B cell (primary cell): ENCODE data around the gene NGLY1. TPM values are rescaled to one million over a fixed set of nuclear protein-coding genes. Genes with fewer than 3 reads are reported as not detected.

Experiments
- ATAC-seq: fragments of 200-7000 bp; cut with Tn5 transposase; one replicate; pipeline ENCODE4 v1.10.0; 2021; ENCODE audit warnings: low read depth, mild to moderate bottlenecking, moderate number of reproducible peaks, moderate library complexity
- CTCF ChIA-PET: fragments of 350-600 bp; sonication (Branson Sonifier 250); formaldehyde crosslinking; loops from one replicate; lab custom pipeline; 2021; ENCODE audit warnings: antibody characterized with exemption, inconsistent platforms; lab: Charles Lee
- POLR2A ChIA-PET: fragments of 350-600 bp; sonication (Branson Sonifier 250); formaldehyde crosslinking; loops from one replicate; lab custom pipeline; 2021; ENCODE audit warnings: antibody characterized with exemption; lab: Charles Lee
- DNase-seq: peaks from one replicate; pipeline ENCODE4 v3.0.0; 2013
- H2AFZ ChIP-seq: 2 replicates; pipeline ENCODE4 v1.6.1; 2012; ENCODE audit warnings: mild to moderate bottlenecking, low read depth, low read length; ENCODE audit not compliant: insufficient read depth, poor library complexity, severe bottlenecking
- H3K27ac ChIP-seq, 2 donors: 1 replicate in 1 of 2; 2 replicates in 1 of 2; pipeline ENCODE4 v1.5.1; 2012 to 2013; ENCODE audit warnings: low read length in 2 of 2, mild to moderate bottlenecking in 2 of 2, moderate library complexity in 1 of 2
- H3K27me3 ChIP-seq, 4 experiments: fragments of 200-600 bp in 1 of 4; sonication (generic) in 1 of 4; replicated peaks in 1 of 4; 1 replicate in 2 of 4; 2 replicates in 2 of 4; pipeline versions ENCODE4 v1.6.1 to v1.7.0; 2013 to 2016; ENCODE audit warnings: low read length in 3 of 4, mild to moderate bottlenecking in 2 of 4, mixed read lengths in 1 of 4, moderate library complexity in 1 of 4; ENCODE audit not compliant: insufficient read depth in 4 of 4, control insufficient read depth in 3 of 4; ENCODE audit errors: control extremely low read depth in 1 of 4
- H3K36me3 ChIP-seq, 2 experiments: replicated peaks in 1 of 2; 1 replicate in 1 of 2; 2 replicates in 1 of 2; pipeline versions ENCODE4 v1.6.1 to v1.7.1; 2013; ENCODE audit warnings: low read length in 1 of 2; ENCODE audit not compliant: insufficient read depth in 2 of 2, control insufficient read depth in 1 of 2; ENCODE audit errors: control extremely low read depth in 1 of 2, extremely low read depth in 1 of 2
- H3K4me1 ChIP-seq, 2 donors: fragments of 200-600 bp in 1 of 2; sonication (generic) in 1 of 2; 1 replicate in 1 of 2; 2 replicates in 1 of 2; pipeline versions ENCODE4 v1.5.1 to v1.6.1; 2013 to 2017; ENCODE audit warnings: low read length in 2 of 2; ENCODE audit not compliant: control insufficient read depth in 2 of 2, insufficient read depth in 2 of 2
- H3K4me2 ChIP-seq: replicated peaks from 2 replicates; pipeline ENCODE3; 2012; ENCODE audit warnings: mild to moderate bottlenecking, low read depth, low read length; ENCODE audit not compliant: poor library complexity, severe bottlenecking
- H3K4me3 ChIP-seq, 5 experiments: fragments of 200-600 bp in 1 of 5; sonication (generic) in 1 of 5; 1 replicate in 3 of 5; 2 replicates in 2 of 5; pipeline versions ENCODE4 v1.5.1 to v1.7.0; 2011 to 2016; ENCODE audit warnings: low read length in 4 of 5, mild to moderate bottlenecking in 4 of 5, low read depth in 2 of 5, control low read depth in 1 of 5, moderate library complexity in 1 of 5; ENCODE audit not compliant: insufficient read depth in 1 of 5; ENCODE audit errors: control extremely low read depth in 1 of 5, extremely low read depth in 1 of 5
- H3K79me2 ChIP-seq: fragments of 200-600 bp; sonication (generic); one replicate; pipeline ENCODE4 v1.6.0; 2016; ENCODE audit warnings: low read length; ENCODE audit not compliant: control insufficient read depth, insufficient read depth
- H3K9ac ChIP-seq: fragments of 200-600 bp; sonication (generic); 2 replicates; pipeline ENCODE4 v1.6.1; 2017; ENCODE audit warnings: mild to moderate bottlenecking, low read length, moderate library complexity
- H3K9me3 ChIP-seq, 3 donors: one replicate each; pipeline versions ENCODE4 v1.6.1 to v1.7.1; 2013; ENCODE audit warnings: low read length in 2 of 3; ENCODE audit not compliant: control insufficient read depth in 2 of 3, insufficient read depth in 1 of 3; ENCODE audit errors: control extremely low read depth in 1 of 3
- H4K20me1 ChIP-seq: 2 replicates; pipeline ENCODE4 v1.6.0; 2012; ENCODE audit warnings: mild to moderate bottlenecking, low read length; ENCODE audit not compliant: insufficient read depth, control insufficient read depth, poor library complexity, severe bottlenecking
- H3K27ac Mint-ChIP-seq: one replicate; pipeline ENCODE4 v1.8.0; 2021; ENCODE audit warnings: mixed read lengths
- H3K27me3 Mint-ChIP-seq: one replicate; pipeline ENCODE4 v1.8.0; 2021; ENCODE audit warnings: mixed read lengths
- H3K4me1 Mint-ChIP-seq: one replicate; pipeline ENCODE4 v1.8.0; 2021; ENCODE audit warnings: mixed read lengths
- H3K4me3 Mint-ChIP-seq: one replicate; pipeline ENCODE4 v1.8.0; 2021; ENCODE audit warnings: mixed read lengths
- H3K9me3 Mint-ChIP-seq: one replicate; pipeline ENCODE4 v1.8.0; 2022; ENCODE audit warnings: mixed read lengths; ENCODE audit not compliant: insufficient read depth
- EZH2 ChIP-seq: IDR thresholded peaks from 2 replicates; pipeline ENCODE4 v1.6.1; 2012; ENCODE audit warnings: borderline replicate concordance, low read depth, mild to moderate bottlenecking, moderate library complexity, low read length; ENCODE audit not compliant: insufficient read depth, poor library complexity, severe bottlenecking
- WGBS: methylation state at CpG from one replicate; pipeline ENCODE4 v1.1.5; 2013; ENCODE audit warnings: missing lambda C conversion rate; ENCODE audit not compliant: insufficient coverage; 5-methylcytosine and 5-hydroxymethylcytosine counted together
- intact Hi-C: fragments of 100-400 bp; cut with micrococcal nuclease; formaldehyde crosslinking; loops from one replicate; pipeline ENCODE4 v1.10.0; 2022
- polyA plus RNA-seq: library from polyadenylated mRNA; depleted of rRNA; stranded (reverse); fragments of >200 nt; gene quantifications from 2 replicates; pipeline ENCODE4 v1.2.3, GENCODE V29; 2012
- total RNA-seq, 2 donors: library from RNA; stranded (reverse); fragments of 120-200 nt in 1 of 2; gene quantifications; 1 replicate in 1 of 2; 2 replicates in 1 of 2; pipeline versions ENCODE4 v1.2.3 to v1.2.4, GENCODE V29; 2013 to 2022
- TF ChIP-seq, protein P1 (sequence below): fragments of 200-600 bp; IDR thresholded peaks from one replicate; pipeline ENCODE4 v1.8.0; 2022; ENCODE audit warnings: antibody characterized with exemption, mild to moderate bottlenecking

Gene NGLY1
- total and polyA plus RNA-seq, 2 donors (not counting 1 experiment from before 2014, with no cell fraction given): 24.2 to 145 TPM

- Mint-ChIP-seq H3K9me3 (no peaks in the 10 kb centered on the region), H3K27ac (no peak overlapping the region), H3K4me3 (no peak overlapping the region), H3K4me1 (no peaks in the 10 kb centered on the region), H3K27me3 (no peaks in the 10 kb centered on the region)
- H3K36me3 ChIP-seq: no peaks in the 10 kb centered on the region
- H3K9ac ChIP-seq: no peak overlapping the region
- H3K4me1 ChIP-seq: peaks cover 0 to 8% of the 10 kb centered on the region in 2 donors
- no peak overlapping the region for H3K27ac ChIP-seq
- DNase-seq (no peak), ATAC-seq (no peak)
- no peak overlapping the region for H3K4me3 ChIP-seq
- no peak overlapping the region for H3K4me2 ChIP-seq
- ChIA-PET CTCF (no interaction called here), POLR2A (no interaction called here)
- no peaks in the 10 kb centered on the region for H3K27me3 ChIP-seq
- no CpG with 5 or more reads among the region's 1 CpG for WGBS
- H4K20me1 ChIP-seq: no peaks in the 10 kb centered on the region
- TF ChIP-seq EZH2: no peak
- intact Hi-C loops: no loop called here
- H3K79me2 ChIP-seq: no peaks in the 10 kb centered on the region
- H2AFZ ChIP-seq: no peak overlapping the region
- H3K9me3 ChIP-seq: no peaks in the 10 kb centered on the region
Measured at GRCh38 chr3:25817107-25817506, 33.9 kb upstream of the NGLY1 start.

DNA sequence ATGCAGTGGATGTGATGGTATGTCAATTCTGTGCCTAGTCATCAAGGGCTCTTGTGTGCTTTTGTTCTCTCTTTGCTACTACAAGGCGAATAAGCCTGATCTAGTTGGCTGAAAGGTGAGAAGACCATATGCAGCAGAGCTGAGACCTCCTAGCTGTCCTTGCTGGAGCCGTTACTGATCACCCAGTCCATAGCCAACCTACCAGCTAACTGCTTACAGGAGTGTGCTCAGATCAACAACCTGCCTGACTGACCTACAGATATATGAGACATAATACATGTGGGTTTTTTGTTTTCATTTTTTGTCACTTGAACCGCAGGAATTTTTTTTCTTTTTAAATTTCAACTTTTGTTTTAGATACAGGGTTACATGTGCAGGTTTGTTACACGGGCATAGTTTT is 29.4 kb upstream of the NGLY1 start:
- ATAC-seq: no peak
- TF ChIP-seq EZH2: no peak
- TF ChIP-seq, protein P1, sequence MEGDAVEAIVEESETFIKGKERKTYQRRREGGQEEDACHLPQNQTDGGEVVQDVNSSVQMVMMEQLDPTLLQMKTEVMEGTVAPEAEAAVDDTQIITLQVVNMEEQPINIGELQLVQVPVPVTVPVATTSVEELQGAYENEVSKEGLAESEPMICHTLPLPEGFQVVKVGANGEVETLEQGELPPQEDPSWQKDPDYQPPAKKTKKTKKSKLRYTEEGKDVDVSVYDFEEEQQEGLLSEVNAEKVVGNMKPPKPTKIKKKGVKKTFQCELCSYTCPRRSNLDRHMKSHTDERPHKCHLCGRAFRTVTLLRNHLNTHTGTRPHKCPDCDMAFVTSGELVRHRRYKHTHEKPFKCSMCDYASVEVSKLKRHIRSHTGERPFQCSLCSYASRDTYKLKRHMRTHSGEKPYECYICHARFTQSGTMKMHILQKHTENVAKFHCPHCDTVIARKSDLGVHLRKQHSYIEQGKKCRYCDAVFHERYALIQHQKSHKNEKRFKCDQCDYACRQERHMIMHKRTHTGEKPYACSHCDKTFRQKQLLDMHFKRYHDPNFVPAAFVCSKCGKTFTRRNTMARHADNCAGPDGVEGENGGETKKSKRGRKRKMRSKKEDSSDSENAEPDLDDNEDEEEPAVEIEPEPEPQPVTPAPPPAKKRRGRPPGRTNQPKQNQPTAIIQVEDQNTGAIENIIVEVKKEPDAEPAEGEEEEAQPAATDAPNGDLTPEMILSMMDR: no peak

More for the DNA sequence above, 29.4 kb upstream of the NGLY1 start:
- H3K27ac Mint-ChIP-seq: no peak overlapping the region
- Histone ChIP-seq H3K36me3 (no peaks in the 10 kb centered on the region), H3K4me1 (no peaks in the 10 kb centered on the region), H3K27ac (no peak overlapping the region), H2AFZ (no peak overlapping the region), H3K4me2 (no peak overlapping the region), H3K4me3 (no peak overlapping the region), H3K9ac (no peak overlapping the region), H3K79me2 (no peaks in the 10 kb centered on the region), H3K9me3 (no peaks in the 10 kb centered on the region), H4K20me1 (no peaks in the 10 kb centered on the region), H3K27me3 (no peaks in the 10 kb centered on the region)
- no peak overlapping the region for H3K4me3 Mint-ChIP-seq
- no peaks in the 10 kb centered on the region for H3K4me1 Mint-ChIP-seq
- peaks cover 9% of the 10 kb centered on the region for H3K27me3 Mint-ChIP-seq
- no peaks in the 10 kb centered on the region for H3K9me3 Mint-ChIP-seq
- POLR2A ChIA-PET: no interaction called here
- 83% methylated on average over 2 of the region's 4 CpGs for WGBS
- no peak for DNase-seq
- CTCF ChIA-PET: no interaction called here
- intact Hi-C loops: no loop called here
